GM19025 (cell line): ENCODE measurements around the gene PRKCB.
"Not testable (repeated sequence)": the region's sequence is repeated elsewhere in the genome, so short reads cannot be mapped to it uniquely, and the experiment has no call there.

ENCODE experiments used
- ATAC-seq: cut with Tn5 transposase; IDR thresholded peaks from one replicate; pipeline ENCODE4 v1.9.1; 2021; ENCODE audit warnings: mild to moderate bottlenecking, low read depth, moderate library complexity; ENCODE audit not compliant: unreplicated experiment

Gene PRKCB

DNA sequence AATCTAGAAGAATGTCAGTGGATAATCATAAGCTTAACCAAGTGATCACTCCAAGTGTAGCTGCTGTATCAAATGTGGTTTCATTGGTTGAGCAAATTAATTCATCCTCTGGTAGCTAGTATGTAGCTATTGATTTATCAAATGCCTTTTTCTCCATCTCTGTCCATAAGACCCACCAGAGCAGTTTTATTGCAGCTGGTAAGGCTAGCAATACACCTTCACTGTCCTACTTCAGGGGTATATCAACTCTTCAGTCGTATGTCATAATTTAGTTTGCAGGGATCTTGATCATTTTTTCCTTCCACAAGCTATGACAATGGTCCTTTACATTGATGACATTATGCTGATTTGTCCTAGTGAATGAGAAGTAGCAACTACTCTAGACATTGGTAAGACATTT, 158.8 kb downstream of the PRKCB start:
- ATAC-seq: no peak

DNA sequence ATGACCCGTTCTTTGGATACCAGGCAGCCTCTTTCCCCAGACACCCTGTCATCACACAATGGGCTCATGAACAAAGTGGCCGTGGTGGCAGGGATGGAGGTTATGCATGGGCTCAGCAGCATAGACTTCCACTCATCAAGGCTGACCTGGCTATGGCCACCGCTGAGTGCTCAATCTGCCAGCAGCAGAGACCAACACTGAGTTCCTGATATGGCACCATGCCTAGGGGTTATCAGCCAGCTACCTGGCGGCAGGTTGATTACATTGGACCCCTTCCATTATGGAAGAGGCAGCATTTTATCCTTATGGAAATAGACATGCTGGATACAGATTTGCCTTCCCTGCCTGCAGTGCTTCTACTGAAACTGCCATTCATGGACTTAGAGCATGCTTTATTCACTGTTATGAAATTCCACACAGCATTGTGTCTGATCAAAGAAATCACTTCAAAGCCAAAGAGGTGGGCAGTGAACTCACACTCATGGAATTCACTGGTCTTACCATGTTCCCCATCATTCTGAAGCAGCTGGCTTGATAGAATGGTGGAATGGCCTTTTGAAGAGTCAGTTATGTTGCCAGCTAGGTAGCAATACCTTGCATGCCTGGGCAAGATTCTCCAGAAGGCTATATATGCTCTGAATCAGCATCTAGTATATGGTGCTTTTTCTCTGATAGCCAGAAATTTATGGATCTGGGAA, 160.6 kb downstream of the PRKCB start:
- ATAC-seq: no peak

DNA sequence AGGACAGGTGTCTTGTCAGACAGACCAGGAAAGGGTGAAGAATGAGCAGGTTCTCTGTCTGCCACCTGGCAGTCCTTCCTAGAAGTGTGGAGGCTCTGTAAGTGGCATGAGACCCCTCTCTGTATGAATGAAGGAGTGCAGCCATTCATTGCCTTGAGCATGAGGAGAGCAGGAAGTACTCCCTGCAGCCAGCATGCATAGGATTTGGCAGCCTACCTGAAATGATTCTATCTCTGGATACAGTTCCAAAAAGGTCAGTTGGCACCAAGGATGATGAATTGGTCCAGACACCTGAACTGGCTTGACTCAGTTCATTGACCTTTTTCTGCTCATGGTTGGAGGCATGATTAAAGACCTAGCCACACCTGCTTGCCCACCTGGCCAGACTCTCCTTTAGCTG, 163.0 kb downstream of the PRKCB start:
- no peak for ATAC-seq

GRCh38 chr16:23999663-24000062, 163.9 kb downstream of the PRKCB start:
- no peak for ATAC-seq

DNA sequence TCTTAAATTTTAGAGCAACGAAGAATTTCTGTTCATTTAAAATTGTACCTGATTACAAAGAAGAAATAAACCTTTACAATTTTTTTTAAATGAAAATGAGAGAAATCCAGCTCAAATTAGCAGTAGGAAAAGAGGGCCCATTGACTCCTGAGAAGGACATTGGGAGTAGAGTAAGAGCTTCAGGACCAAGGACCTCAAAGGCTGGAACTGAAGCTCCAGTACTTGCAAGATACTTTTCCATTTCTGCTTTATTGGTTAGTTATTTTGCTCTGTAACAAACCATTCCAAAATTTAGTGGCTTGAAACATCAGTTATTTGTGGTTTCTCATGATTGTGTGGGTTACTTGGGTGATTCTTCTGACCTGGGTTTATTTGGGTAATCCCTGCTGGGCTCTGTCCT, 165.9 kb downstream of the PRKCB start:
- ATAC-seq: no peak

DNA sequence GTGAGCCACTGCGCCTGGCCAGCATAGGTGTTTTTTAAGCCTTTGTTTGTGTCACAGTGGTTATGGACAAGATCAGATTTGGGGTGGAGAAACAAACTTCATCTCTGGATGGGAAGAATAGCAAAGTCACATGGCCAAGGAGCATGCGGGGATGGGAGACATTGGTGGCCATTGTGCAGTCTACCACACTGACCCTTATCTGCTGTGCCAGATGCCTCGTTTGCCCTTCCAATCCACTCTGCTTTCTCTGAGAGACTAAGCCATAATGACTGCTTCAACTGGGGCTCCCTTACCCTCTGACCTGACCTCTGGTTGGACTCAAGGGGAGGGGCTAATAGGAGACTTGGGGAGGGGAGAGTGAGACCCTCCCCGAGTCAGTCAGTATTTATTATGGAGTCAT, 166.8 kb downstream of the PRKCB start:
- ATAC-seq: no peak

DNA sequence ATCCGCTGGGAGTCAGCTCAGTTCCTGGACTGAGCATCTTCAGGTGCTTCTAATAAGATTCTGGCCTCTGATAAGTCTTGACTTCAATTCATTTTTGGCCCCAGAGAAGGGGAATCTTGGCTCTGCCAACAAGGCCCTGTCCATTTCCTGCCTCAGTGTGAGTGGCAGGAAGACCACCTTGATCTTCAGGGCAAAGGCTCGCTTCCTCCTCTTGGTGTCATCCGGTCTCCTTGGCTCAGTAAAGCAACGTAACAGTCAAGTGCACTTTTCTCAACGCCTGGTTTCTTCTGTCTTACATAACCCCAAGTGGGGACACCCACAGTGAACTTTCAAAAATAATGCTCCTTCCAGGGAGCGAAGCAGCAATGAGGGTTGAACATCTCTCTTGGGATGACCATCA, 169.8 kb downstream of the PRKCB start:
- ATAC-seq: no peak

- ATAC-seq: no peak
Measured at GRCh38 chr16:24007391-24007790, 171.6 kb downstream of the PRKCB start.

- no peak for ATAC-seq
Measured at GRCh38 chr16:24007934-24008333, 172.2 kb downstream of the PRKCB start.

DNA sequence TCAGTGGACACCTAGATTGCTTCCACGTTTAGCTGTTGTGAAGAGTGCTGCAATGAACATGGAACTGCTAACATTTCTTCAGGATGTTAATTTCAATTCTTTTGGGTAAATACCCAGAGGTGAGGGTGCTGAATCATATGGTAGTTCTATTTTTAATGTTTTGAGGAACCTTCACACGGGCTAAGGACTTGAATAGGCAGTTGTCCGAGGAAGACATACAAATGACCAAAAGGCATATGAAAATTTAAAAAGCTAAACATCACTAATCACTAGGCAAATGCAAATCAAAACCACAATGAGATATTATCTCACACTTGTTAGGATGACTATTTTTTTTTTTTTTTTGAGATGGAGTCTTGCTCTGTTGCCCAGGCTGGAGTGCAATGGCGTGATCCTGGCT, 173.3 kb downstream of the PRKCB start:
- ATAC-seq: no peak

- no peak for ATAC-seq
Measured at GRCh38 chr16:24009955-24010354, 174.2 kb downstream of the PRKCB start.

DNA sequence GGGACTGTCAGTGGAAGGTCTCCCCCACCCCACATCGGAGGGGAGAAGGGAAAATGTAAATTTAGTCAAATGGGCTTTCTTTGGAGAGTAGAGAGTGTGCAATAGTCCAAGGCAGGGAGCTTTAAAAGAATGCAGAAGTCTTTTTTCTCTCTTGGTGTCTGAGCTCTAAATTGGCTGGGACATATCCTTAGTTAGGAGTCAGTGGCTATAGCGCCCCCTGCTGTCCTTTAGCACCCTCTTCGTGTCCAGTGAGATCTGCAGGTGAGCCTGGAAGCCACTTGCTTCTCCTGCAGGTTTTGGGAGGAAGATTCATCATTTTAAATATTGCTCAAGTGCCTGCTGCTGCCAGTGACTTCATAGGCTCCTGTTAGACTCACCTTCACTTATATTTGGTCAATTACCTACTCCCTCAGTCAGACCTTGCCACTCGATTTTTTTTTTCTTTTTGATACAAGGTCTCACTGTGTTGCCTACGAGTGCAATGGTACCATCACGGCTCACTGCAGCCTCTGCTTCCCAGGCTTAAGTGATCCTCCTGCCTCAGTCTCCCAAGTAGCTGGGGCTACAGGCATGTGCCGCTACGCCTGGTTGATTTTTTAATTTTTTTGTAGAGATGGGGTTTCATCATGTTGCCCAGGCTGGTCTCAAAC, 174.8 kb downstream of the PRKCB start:
- no peak for ATAC-seq

DNA sequence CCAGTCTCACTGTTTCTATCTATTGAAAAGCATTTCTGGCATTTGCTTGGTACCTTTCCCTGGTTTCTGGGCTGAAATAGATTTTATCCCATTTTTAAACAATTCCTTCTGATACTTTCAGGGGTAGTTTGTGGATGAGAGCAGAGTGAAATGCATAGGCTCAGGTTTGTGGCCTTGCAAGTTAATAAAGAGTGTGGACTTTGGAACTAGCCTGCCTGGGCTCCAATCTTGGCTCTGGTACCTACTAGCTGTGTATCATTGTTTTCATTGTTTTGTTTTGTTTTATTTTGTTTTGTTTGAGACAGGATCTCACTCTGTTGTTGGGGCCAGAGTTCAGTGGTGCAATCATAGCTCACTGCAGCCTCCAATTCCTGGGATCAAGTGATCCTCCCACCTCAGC, 175.5 kb downstream of the PRKCB start:
- ATAC-seq: no peak

- ATAC-seq: no peak
Measured at GRCh38 chr16:24013054-24013636, 177.4 kb downstream of the PRKCB start.

- ATAC-seq: peak; percentile 95
Measured at GRCh38 chr16:24013864-24014645, 178.3 kb downstream of the PRKCB start.

- ATAC-seq: not testable (repeated sequence)
Measured at GRCh38 chr16:24014955-24015354, 179.2 kb downstream of the PRKCB start.

- no peak for ATAC-seq
Measured at GRCh38 chr16:24015923-24016322, 180.1 kb downstream of the PRKCB start.

DNA sequence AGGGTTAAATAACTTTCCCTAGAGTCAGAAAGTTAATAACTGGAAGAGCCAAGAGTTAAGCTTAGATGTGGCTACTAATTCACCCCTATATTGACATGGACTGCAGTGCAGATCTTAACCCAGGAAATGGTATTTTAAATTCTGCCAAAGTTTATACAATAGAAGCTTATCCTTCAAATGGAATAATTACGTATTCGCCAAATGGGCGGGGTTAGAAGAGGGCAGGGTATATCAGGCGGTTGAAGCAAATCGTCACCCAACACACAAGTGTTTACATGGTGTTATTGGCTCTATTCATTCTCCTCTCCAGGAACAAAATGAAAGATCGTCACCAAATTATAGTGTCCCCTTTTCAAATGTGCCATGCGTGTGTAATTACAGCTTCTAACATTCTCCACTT, 182.7 kb downstream of the PRKCB start:
- no peak for ATAC-seq

DNA sequence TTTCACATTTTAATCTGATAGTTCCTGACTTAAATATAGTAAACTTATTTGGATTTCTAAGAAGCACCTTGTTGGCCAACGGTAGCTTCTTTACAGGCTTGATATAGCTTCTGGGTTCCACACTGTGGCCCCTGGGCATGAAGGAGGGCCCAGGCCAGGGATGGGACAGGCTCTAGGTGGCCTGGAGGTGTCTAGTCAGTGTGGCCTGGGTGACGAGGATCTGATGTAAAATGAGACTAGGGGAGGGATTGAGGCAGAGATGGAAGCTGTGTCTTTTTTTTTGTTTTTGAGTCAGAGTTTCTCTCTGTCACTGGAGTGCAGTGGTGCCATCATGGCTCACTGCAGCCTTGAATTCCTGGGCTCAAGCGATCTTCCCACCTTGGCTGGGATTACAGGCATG, 187.0 kb downstream of the PRKCB start:
- ATAC-seq: no peak

- no peak for ATAC-seq
Measured at GRCh38 chr16:24023621-24024020, 187.8 kb downstream of the PRKCB start.

GRCh38 chr16:24024971-24025370, 189.2 kb downstream of the PRKCB start:
- ATAC-seq: no peak
